ENCODE data around the gene RAB43. TPM values are rescaled to one million over a fixed set of nuclear protein-coding genes. Genes with fewer than 3 reads are reported as not detected.
"Not testable (repeated sequence)": the region's sequence is repeated elsewhere in the genome, so short reads cannot be mapped to it uniquely, and the experiment has no call there.

Gene RAB43
- total and polyA plus RNA-seq, 12 donors, result 0.96 to 8.2 (median 4.0) TPM

GRCh38 chr3:129162729-129163579, 41.4 kb upstream of the RAB43 start:
- no peak for ATAC-seq
- intact Hi-C loops (cut with DNase I), result no loop called here
- Histone ChIP-seq H3K27ac (peak overlapping the region in 5 of 10 donors; percentile 11 to 99 (median 92)), H3K4me1 (peaks cover 8 to 33% (median 21%) of the 10 kb centered on the region in 9 donors), H3K9me3 (no peaks in the 10 kb centered on the region), H3K36me3 (peaks cover 0 to 48% (median 33%) of the 10 kb centered on the region in 9 donors), H3K4me3 (no peak overlapping the region), H3K27me3 (no peaks in the 10 kb centered on the region)
- TF ChIP-seq CTCF (IDR thresholded peaks at IDR 0.05), result peak in 3 of 9 donors; percentile 3 to 23 (median 11)
- WGBS, 2 donors, result 70 to 73% methylated on average over 5 of the region's 5 CpGs
- DNase-seq, result no peak

- Histone ChIP-seq H3K4me1 (peaks cover 8 to 33% (median 21%) of the 10 kb centered on the region in 9 donors), H3K27ac (peak overlapping the region; percentile 72 to 99 (median 92)), H3K4me3 (peak overlapping the region; percentile 68 to 95 (median 78)), H3K9me3 (no peaks in the 10 kb centered on the region), H3K36me3 (peaks cover 0 to 48% (median 32%) of the 10 kb centered on the region in 9 donors), H3K27me3 (no peaks in the 10 kb centered on the region)
- no peak for DNase-seq
- intact Hi-C loops (cut with DNase I), result loop anchor here in 3 of 10 donors (1.0 kb wide), 4 partner anchors 20 to 84 kb away; no protein-coding TSS in a partner anchor
- peak in 6 of 8 donors; percentile 3 to 33 (median 13) for ATAC-seq
- TF ChIP-seq CTCF (IDR thresholded peaks at IDR 0.05), result peak in 1 of 9 donors; percentile 32
- WGBS, 2 donors, result 2 to 3% methylated on average over 12 of the region's 12 CpGs
Measured at GRCh38 chr3:129161860-129162271, 40.3 kb upstream of the RAB43 start.

DNA sequence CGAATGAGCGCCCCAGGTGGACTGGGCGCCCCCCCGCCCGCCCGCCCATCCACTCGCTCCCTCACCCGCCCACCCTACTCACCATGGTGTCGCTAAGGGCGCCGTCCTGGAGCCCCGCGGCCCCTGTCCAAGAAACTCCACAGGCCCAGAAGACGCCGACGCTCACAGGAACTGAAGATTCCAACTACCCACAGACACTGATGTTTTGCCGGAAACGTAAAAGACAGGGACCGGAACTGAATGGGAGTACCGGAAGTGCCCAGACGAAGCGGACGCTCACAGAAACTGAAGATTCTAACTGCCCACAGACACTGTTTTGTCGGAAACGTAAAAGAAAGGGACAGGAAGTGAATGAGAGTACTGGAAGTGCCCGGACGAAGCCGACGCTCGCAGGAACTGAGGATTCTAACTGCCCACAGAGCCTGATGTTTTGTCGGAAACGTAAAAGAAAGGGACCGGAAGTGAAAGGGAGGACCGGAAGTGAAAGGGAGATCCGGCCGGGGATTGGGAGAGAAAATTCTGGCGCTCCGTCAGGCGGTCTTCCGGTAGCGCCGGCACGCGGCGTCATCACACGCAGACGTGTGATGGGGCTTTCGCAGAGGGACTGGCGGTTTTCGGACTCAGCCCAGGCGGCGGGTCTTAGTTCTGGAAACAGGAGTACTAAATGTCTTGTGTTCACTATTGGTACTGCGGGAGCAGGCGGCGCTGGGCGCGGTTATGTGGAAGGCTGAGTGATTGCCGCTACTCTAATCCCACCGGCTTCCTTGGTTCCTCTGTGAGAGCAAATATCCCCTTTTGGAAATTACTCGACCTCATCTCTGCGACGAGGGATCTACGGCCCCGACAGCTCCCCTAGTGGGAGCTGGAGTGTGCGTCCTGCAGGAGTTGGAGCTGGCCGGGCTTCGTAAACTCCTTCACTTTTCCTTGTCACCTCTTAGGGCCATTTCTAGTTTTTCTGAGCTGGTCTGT, 39.6 kb upstream of the RAB43 start, which contains the start of gene ISY1:
Gene ISY1, minus strand, starts transcription at position 173 of the 969 bp plus-strand sequence. Its CDS starts 88 bp downstream, at position 85.
- ATAC-seq (peak; percentile 91 to 98 (median 95)), DNase-seq (peak; percentile 87 to 94)
- Histone ChIP-seq H3K9me3 (no peaks in the 10 kb centered on the region), H3K27me3 (no peaks in the 10 kb centered on the region), H3K27ac (peak within 1 kb of the TSS; percentile 72 to 99 (median 92)), H3K4me1 (peaks cover 8 to 33% (median 21%) of the 10 kb centered on the region in 9 donors), H3K36me3 (peaks cover 0 to 48% (median 32%) of the 10 kb centered on the region in 9 donors), H3K4me3 (peak within 1 kb of the TSS; percentile 68 to 95 (median 78))
- 0 to 1% methylated on average over 67 of the region's 67 CpGs for WGBS, 2 donors
- intact Hi-C loops (cut with DNase I), result loop anchor here in 3 of 10 donors (1.0 kb wide), 4 partner anchors 21 to 85 kb away; no protein-coding TSS in a partner anchor
- TF ChIP-seq CTCF (IDR thresholded peaks at IDR 0.05), result peak; percentile 44 to 83 (median 75)

- Histone ChIP-seq H3K27ac (no peak overlapping the region), H3K27me3 (no peaks in the 10 kb centered on the region), H3K4me1 (no peaks in the 10 kb centered on the region), H3K4me3 (no peak overlapping the region), H3K9me3 (no peaks in the 10 kb centered on the region), H3K36me3 (peaks cover 0 to 98% (median 36%) of the 10 kb centered on the region in 9 donors)
- TF ChIP-seq CTCF (IDR thresholded peaks at IDR 0.05), result no peak
- DNase-seq (no peak), ATAC-seq (no peak)
- intact Hi-C loops (cut with DNase I), result no loop called here
Measured at GRCh38 chr3:129144786-129145185, 23.2 kb upstream of the RAB43 start.

DNA sequence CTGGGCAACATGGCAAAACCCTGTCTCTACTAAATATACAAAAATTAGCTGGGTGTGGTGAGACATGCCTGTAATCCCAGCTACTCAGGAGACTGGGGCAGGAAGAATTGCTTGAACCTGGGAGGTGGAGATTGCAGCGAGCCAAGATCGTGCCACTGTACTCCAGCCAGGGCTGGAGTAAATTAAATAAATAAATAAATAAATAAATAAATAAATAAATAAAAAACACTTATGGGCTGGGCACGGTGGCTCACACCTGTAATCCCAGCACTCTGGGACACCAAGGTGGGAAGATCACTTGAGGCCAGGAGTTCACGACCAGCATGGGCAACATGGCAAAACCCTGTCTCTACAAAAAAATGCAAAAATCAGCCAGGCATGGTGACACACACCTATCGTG, 19.4 kb upstream of the RAB43 start:
- 96 to 98% methylated on average over 5 of the region's 5 CpGs for WGBS, 2 donors
- H3K9me3 ChIP-seq; H3K27me3 ChIP-seq; intact Hi-C loops (cut with DNase I); H3K4me3 ChIP-seq; H3K27ac ChIP-seq; ATAC-seq; H3K4me1 ChIP-seq; DNase-seq: not testable (repeated sequence)
- H3K36me3 ChIP-seq, result peaks cover 0 to 100% (median 53%) of the 10 kb centered on the region in 9 donors
